ENCODE data around the gene ARHGEF17.

Gene ARHGEF17

DNA sequence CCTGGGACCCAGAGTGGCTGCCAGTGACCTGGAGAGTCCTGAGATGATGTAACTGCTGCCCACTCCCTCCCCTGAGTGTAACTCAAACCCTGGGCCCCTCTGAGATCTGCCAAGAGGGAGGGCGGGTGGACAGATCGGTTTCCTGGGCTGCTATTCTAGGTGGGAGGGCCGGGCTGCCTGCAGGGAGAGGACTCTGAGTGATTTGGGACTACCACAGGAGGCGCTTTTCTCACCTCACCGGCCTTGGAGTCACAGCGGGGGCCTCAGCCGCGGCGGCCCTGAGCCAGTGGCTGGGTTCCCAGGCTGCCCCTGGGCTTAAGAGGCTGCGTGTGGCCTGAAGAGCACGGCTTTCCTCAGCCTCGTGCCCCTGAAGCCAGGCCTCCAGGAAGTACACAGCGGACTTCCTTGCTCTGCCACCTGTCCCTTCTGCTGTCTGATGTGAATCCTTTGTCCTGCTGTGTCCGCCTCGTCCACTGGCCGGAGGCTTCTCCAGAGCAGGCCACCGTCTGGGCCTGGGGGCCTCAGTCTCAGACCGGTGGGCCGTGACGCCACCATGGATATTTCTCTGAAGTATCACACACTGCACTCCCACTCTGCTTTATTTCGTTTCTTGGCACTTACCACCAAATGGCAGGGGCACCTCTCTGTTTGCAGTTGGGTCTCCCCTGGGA lies 79.7 kb downstream of the ARHGEF17 start:
- DNase-seq (ENCODE audit: low spot score) = no peak
- in situ Hi-C loops (cut with MboI; ENCODE audit: low pct_unique_long_range_greater_than_20kb, low sequenced_read_pairs, unreplicated experiment) = no loop called here
- no peak for TF ChIP-seq CTCF (IDR thresholded peaks at IDR 0.05; ENCODE audit: extremely low read depth, insufficient read depth, missing control alignments)

DNA sequence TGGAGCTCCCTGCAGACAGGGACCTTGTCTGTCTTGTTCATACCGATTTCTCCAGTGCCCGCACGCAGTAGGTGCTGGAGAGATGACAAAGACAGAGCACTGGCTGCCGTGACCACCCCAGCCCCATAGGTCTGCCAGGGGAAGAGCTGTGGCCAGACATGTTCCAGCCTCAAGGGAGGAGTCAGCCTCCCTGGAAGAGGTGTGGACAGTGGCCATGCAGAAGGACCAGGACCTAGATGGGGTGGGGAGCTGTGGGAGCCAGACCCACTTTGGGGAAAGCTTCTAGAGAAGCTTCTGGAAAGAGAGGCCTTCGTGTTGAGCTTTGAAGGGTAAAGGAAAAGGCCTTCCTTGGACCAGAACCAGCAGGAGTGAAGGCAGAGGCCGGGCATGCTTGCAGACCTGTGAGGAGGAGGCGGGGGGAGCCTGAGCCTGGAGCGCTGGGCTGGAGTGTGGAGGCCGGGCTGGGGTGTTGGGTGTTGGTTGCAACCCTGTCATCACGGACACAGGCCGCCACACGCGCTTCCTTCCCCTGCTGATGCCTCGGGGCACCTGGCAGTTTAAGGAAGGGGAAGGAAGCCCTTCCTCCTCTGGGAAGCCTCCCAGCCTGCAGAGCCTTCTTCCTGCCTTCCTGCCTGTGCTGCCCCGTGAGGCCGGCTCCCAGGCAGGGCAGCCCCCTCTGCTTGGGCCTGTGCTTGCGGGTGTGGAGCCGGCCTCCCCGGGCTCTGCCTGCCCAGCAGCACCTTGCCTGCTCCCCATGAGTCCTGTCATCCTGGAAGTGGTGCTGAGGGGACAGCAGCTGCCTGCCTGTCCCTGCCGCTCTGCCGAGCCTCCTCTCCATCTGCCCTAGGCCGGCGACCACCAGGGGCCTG lies 80.4 kb downstream of the ARHGEF17 start:
- DNase-seq (ENCODE audit: low spot score) = no peak
- in situ Hi-C loops (cut with MboI; ENCODE audit: low pct_unique_long_range_greater_than_20kb, low sequenced_read_pairs, unreplicated experiment) = no loop called here

DNA sequence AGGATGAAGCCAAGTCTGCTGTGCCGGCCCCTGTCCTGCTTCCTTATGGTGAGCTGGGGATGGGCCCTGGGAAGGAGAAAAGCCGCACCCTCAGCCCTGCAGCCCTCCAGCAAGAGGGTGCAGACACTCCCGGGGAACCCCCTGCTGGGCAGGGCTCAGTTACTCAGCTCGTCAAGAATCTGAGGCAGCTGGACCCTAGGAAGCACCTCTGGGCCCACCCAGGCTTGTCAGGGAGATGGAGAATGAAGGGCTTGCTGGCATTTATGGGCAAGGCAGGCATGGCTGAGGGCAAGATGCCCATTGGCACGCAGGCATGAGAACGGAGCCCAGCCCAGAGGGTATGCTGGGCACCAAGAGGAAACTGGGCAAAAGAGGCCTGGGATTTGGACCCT lies 81.1 kb downstream of the ARHGEF17 start:
- TF ChIP-seq CTCF (IDR thresholded peaks at IDR 0.05; ENCODE audit: extremely low read depth, insufficient read depth, missing control alignments) = no peak
- in situ Hi-C loops (cut with MboI; ENCODE audit: low pct_unique_long_range_greater_than_20kb, low sequenced_read_pairs, unreplicated experiment) = no loop called here
- no peak for DNase-seq (ENCODE audit: low spot score)

More for the DNA sequence above, 80.4 kb downstream of the ARHGEF17 start:
- TF ChIP-seq CTCF (IDR thresholded peaks at IDR 0.05; ENCODE audit: extremely low read depth, insufficient read depth, missing control alignments) = no peak

DNA sequence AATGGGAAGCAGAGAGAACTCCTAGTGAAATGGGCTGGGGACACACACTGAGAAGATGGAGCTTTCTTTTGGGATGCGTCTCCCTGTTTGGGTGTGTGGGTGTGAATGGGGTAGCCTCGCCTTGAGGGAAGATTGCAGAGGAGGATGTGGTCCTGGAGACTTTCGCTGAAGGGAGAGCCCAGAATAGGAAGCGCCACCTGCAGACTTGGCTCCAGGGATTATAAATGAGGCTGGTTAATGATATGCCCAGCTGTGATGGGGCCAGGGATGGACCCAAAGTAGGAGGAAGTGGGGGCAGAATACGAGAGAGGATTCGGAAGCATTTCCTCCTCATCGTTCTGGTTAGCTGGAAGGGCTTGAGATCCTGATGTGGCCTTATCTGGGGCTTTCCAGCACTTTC lies 81.8 kb downstream of the ARHGEF17 start:
- TF ChIP-seq CTCF (IDR thresholded peaks at IDR 0.05; ENCODE audit: extremely low read depth, insufficient read depth, missing control alignments) = no peak
- no peak for DNase-seq (ENCODE audit: low spot score)
- in situ Hi-C loops (cut with MboI; ENCODE audit: low pct_unique_long_range_greater_than_20kb, low sequenced_read_pairs, unreplicated experiment) = no loop called here

DNA sequence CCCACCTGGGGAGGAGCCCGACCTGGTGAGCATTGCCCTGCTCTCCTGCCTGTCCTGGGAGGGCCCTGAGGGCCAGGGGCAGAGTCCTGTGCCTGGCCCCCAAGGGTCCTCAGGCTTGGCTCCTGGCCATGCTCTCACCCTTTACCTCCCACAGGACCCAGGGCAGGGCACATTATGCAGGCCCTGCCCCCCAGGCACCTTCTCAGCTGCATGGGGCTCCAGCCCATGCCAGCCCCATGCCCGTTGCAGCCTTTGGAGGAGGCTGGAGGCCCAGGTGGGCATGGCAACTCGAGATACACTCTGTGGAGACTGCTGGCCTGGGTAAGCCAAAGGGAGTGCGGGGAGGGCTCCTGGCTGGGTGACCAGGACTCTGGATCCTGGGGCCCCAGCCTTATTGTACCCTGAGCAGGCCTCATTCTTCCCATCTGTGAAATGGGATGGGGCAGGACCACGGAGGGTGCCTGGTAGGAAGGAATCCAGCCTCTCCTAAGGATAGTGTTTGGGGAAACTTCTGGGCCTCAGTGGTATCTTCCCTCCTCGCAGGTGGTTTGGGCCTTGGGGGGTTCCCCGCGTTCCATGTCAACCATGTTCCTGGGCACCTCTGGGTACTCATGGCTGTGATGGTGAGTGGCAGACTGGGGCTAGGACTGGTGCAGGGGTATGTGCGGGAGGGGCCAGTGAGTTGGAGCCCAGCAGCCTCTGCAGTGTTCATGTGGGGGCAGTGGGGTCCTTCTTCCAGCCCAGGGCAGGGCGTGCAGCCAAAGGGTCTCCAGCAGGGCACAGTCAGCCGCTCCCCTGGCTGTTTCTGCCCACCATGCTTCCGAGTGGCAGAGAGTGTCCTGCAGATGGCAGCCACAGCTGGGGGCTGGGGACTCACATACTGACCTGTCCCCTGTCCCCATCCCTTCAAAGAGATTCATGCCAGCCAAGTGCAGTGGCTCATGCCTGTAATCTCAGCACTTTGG lies 82.8 kb downstream of the ARHGEF17 start:
- no peak for DNase-seq (ENCODE audit: low spot score)
- no peak for TF ChIP-seq CTCF (IDR thresholded peaks at IDR 0.05; ENCODE audit: extremely low read depth, insufficient read depth, missing control alignments)
- in situ Hi-C loops (cut with MboI; ENCODE audit: low pct_unique_long_range_greater_than_20kb, low sequenced_read_pairs, unreplicated experiment) = no loop called here

GRCh38 chr11:73391665-73392064 lies 83.6 kb downstream of the ARHGEF17 start:
- in situ Hi-C loops (cut with MboI; ENCODE audit: low pct_unique_long_range_greater_than_20kb, low sequenced_read_pairs, unreplicated experiment) = no loop called here
- no peak for DNase-seq (ENCODE audit: low spot score)
- no peak for TF ChIP-seq CTCF (IDR thresholded peaks at IDR 0.05; ENCODE audit: extremely low read depth, insufficient read depth, missing control alignments)

All from GM13977 (cell line).